ENCODE data around the gene OR13A1.
"Not testable (repeated sequence)": the region's sequence is repeated elsewhere in the genome, so short reads cannot be mapped to it uniquely, and the experiment has no call there.

The OR13A1 gene

DNA sequence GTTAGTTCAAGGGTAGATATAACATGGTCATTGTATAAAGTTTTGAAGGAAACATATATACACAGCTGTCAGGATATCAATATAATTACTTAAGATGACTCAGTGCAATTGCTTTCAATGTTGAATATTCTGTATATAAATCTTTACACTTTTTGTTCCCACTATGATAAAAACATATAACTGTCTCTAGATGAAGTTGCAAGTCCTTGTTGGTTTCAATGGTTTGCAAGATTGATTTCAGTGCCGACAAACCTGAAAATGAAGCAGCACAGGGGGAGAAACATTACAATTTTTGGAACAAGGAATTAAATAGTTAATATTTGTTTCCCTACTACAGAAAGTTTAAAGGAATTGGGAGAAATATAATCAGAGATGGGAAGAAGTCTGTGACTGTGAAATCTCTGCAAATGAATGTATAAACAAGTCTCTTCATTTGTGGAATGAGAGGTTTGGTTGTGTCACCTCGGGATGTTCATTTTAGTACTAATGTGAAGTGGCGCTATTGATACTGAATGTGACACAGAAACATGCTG, 54.1 kb downstream of the OR13A1 start:
- no peaks in the 10 kb centered on the region for H3K79me2 ChIP-seq
- H3K4me3 ChIP-seq (ENCODE audit: low read depth, low read length): no peak overlapping the region
- H3K9me3 ChIP-seq (ENCODE audit: control insufficient read depth, low read length): no peaks in the 10 kb centered on the region
- no peaks in the 10 kb centered on the region for H3K27me3 ChIP-seq (ENCODE audit: control insufficient read depth, insufficient read depth, low read length)
- TF ChIP-seq, protein P1, sequence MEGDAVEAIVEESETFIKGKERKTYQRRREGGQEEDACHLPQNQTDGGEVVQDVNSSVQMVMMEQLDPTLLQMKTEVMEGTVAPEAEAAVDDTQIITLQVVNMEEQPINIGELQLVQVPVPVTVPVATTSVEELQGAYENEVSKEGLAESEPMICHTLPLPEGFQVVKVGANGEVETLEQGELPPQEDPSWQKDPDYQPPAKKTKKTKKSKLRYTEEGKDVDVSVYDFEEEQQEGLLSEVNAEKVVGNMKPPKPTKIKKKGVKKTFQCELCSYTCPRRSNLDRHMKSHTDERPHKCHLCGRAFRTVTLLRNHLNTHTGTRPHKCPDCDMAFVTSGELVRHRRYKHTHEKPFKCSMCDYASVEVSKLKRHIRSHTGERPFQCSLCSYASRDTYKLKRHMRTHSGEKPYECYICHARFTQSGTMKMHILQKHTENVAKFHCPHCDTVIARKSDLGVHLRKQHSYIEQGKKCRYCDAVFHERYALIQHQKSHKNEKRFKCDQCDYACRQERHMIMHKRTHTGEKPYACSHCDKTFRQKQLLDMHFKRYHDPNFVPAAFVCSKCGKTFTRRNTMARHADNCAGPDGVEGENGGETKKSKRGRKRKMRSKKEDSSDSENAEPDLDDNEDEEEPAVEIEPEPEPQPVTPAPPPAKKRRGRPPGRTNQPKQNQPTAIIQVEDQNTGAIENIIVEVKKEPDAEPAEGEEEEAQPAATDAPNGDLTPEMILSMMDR (IDR thresholded peaks at IDR 0.05): no peak
- no peak overlapping the region for H3K9ac ChIP-seq
- no peaks in the 10 kb centered on the region for H3K4me1 ChIP-seq
- H3K27ac ChIP-seq: no peak overlapping the region
- H2AFZ ChIP-seq: no peak overlapping the region
- no peak overlapping the region for H3K4me2 ChIP-seq (ENCODE audit: low read length)
- H3K36me3 ChIP-seq (ENCODE audit: control insufficient read depth, insufficient read depth, low read length): no peaks in the 10 kb centered on the region

DNA sequence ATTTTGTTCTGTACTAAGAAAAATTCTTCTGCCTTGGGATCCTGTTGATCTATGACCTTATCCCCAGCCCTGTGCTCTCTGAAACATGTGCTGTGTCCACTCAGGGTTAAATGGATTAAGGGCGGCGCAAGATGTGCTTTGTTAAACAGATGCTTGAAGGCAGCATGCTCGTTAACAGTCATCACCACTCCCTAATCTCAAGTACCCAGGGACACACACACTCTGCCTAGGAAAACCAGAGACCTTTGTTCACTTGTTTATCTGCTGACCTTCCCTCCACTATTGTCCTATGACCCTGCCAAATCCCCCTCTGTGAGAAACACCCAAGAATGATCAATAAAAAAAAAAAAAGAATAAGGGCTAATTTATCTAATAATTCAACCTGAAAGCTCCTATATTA, 54.8 kb downstream of the OR13A1 start:
- not testable (repeated sequence) for H2AFZ ChIP-seq; H3K9me3 ChIP-seq (ENCODE audit: control insufficient read depth, low read length); H3K9ac ChIP-seq; H3K79me2 ChIP-seq; H3K27me3 ChIP-seq (ENCODE audit: control insufficient read depth, insufficient read depth, low read length); H3K4me1 ChIP-seq; H3K36me3 ChIP-seq (ENCODE audit: control insufficient read depth, insufficient read depth, low read length); H3K4me3 ChIP-seq (ENCODE audit: low read depth, low read length); H3K4me2 ChIP-seq (ENCODE audit: low read length); H3K27ac ChIP-seq

DNA sequence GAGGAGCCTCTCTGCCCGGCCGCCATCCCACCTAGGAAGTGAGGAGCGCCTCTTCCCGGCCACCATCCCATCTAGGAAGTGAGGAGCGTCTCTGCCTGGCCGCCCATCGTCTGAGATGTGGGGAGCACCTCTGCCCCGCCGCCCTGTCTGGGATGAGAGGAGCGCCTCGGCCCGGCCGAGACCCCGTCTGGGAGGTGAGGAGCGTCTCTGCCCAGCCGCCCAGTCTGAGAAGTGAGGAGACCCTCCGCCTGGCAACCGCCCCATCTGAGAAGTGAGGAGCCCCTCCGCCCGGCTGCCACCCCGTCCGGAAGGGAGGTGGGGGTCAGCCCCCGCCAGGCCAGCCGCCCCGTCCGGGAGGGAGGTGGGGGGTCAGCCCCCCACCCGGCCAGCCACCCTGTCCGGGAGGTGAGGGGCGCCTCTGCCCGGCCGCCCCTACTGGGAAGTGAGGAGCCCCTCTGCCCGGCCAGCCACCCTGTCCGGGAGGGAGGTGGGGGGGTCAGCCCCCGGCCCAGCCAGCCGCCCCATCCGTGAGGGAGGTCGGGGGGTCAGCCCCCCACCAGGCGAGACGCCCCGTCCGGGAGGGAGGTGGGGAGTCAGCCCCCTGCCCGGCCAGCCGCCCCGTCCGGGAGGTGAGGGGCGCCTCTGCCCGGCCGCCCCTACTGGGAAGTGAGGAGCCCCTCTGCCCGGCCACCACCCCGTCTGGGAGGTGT, 55.5 kb downstream of the OR13A1 start:
- not testable (repeated sequence) for H3K27ac ChIP-seq; H3K4me2 ChIP-seq (ENCODE audit: low read length); H3K27me3 ChIP-seq (ENCODE audit: control insufficient read depth, insufficient read depth, low read length); H3K4me1 ChIP-seq; H3K9me3 ChIP-seq (ENCODE audit: control insufficient read depth, low read length); H2AFZ ChIP-seq; H3K9ac ChIP-seq; H3K79me2 ChIP-seq; H3K4me3 ChIP-seq (ENCODE audit: low read depth, low read length); H3K36me3 ChIP-seq (ENCODE audit: control insufficient read depth, insufficient read depth, low read length)

DNA sequence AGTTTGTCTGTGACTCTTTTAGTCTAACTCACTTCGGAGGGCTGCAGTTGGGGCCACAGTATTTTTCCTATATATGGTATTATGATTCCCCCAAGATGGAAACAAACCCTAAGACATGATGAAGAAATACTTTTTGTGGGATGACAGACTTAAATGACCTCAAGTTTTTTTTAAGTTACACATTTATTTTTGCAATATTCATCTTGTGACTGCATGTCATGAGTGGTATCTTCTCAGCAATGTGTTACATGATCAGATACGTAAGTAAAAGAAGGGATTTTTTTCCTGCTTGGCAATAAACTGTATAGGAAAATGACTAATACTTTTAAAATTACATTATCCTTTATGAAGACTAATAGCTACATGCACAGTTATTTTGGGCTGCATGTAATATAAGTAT, 57.8 kb downstream of the OR13A1 start:
- no peak overlapping the region for H2AFZ ChIP-seq
- no peak overlapping the region for H3K4me3 ChIP-seq (ENCODE audit: low read depth, low read length)
- no peaks in the 10 kb centered on the region for H3K36me3 ChIP-seq (ENCODE audit: control insufficient read depth, insufficient read depth, low read length)
- no peaks in the 10 kb centered on the region for H3K9me3 ChIP-seq (ENCODE audit: control insufficient read depth, low read length)
- TF ChIP-seq, protein P1 (IDR thresholded peaks at IDR 0.05): no peak
- no peak overlapping the region for H3K4me2 ChIP-seq (ENCODE audit: low read length)
- H3K27me3 ChIP-seq (ENCODE audit: control insufficient read depth, insufficient read depth, low read length): no peaks in the 10 kb centered on the region
- H3K27ac ChIP-seq: no peak overlapping the region
- no peaks in the 10 kb centered on the region for H3K79me2 ChIP-seq
- H3K4me1 ChIP-seq: no peaks in the 10 kb centered on the region
- H3K9ac ChIP-seq: no peak overlapping the region

DNA sequence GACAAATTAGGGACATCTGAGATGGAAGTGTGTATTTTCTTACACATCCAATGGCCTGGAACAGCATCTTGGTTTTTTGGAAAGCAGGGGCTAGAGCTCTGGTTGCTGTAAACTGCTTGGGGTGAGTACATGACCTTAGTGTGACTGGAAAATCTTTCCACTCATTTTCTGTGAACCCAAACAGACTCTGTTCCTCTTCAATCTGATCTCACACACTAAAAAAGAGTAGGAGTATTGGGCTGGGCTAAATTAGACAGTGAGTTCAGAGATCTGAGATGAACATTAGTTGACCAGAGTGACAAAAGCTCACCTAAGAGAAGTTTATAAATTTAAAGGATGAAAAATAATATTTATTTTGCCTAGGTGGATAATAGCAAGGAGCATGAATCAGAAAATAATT, 59.2 kb downstream of the OR13A1 start:
- Histone ChIP-seq H3K4me3 (ENCODE audit: low read depth, low read length) (no peak overlapping the region), H3K36me3 (ENCODE audit: control insufficient read depth, insufficient read depth, low read length) (no peaks in the 10 kb centered on the region), H3K79me2 (no peaks in the 10 kb centered on the region), H3K27me3 (ENCODE audit: control insufficient read depth, insufficient read depth, low read length) (no peaks in the 10 kb centered on the region), H3K9ac (no peak overlapping the region), H3K27ac (no peak overlapping the region), H2AFZ (no peak overlapping the region), H3K9me3 (ENCODE audit: control insufficient read depth, low read length) (no peaks in the 10 kb centered on the region), H3K4me1 (no peaks in the 10 kb centered on the region), H3K4me2 (ENCODE audit: low read length) (no peak overlapping the region)
- TF ChIP-seq, protein P1 (IDR thresholded peaks at IDR 0.05): no peak

DNA sequence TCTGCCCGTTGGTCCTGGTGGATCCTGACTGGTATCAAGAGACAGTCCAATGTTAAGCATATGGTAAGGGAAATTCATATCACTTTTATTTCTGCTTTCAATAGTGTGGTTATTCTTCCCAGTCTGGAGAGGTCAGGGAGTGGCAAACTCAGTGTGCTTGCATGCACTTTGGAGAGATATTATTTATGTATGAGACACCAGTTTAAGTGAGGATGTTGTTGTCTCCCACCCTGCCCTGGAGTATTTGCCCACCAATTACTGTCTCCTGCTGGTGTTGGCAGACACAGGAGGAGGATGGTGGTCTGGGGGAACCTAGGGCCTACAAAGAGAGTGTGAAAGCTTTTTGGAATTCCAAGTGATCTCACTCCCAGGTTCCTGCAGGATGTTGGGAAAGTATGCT, 59.7 kb downstream of the OR13A1 start:
- Histone ChIP-seq H3K36me3 (ENCODE audit: control insufficient read depth, insufficient read depth, low read length) (no peaks in the 10 kb centered on the region), H3K27me3 (ENCODE audit: control insufficient read depth, insufficient read depth, low read length) (no peaks in the 10 kb centered on the region), H3K4me1 (no peaks in the 10 kb centered on the region), H3K4me3 (ENCODE audit: low read depth, low read length) (no peak overlapping the region), H3K9ac (no peak overlapping the region), H3K9me3 (ENCODE audit: control insufficient read depth, low read length) (no peaks in the 10 kb centered on the region), H2AFZ (no peak overlapping the region), H3K27ac (no peak overlapping the region), H3K79me2 (no peaks in the 10 kb centered on the region), H3K4me2 (ENCODE audit: low read length) (no peak overlapping the region)
- TF ChIP-seq, protein P1 (IDR thresholded peaks at IDR 0.05): no peak

All from parathyroid adenoma (tissue), 2 donors.